WERI-Rb-1 (cell line): Measurements from ENCODE around the gene KCND3.
A peak's percentile ranks its signal among the peaks of the same experiment; 100 is the strongest.

Source experiments
- DNase-seq: peaks from one replicate; pipeline ENCODE4 v3.0.0-alpha.2; 2020
- H3K27ac ChIP-seq: fragments of 250-450 bp; sonication (Bioruptor Pico); 2 replicates; pipeline ENCODE4 v1.5.1; 2020; ENCODE audit warnings: mild to moderate bottlenecking, moderate library complexity
- H3K27me3 ChIP-seq: fragments of 250-450 bp; sonication (Bioruptor Pico); 2 replicates; pipeline ENCODE4 v1.5.1; 2021; ENCODE audit warnings: mild to moderate bottlenecking, low read depth, moderate library complexity; ENCODE audit not compliant: insufficient read depth, severe bottlenecking
- H3K36me3 ChIP-seq: fragments of 250-450 bp; sonication (Bioruptor Pico); 2 replicates; pipeline ENCODE4 v1.5.1; 2020; ENCODE audit warnings: mild to moderate bottlenecking, moderate library complexity
- H3K4me3 ChIP-seq: 2 replicates; pipeline ENCODE4 v1.5.1; 2011; ENCODE audit warnings: low read depth, mild to moderate bottlenecking, control low read depth, low read length
- H3K9me3 ChIP-seq: fragments of 250-450 bp; sonication (Bioruptor Pico); 2 replicates; pipeline ENCODE4 v1.5.1; 2021; ENCODE audit warnings: mild to moderate bottlenecking, moderate library complexity; ENCODE audit not compliant: severe bottlenecking
- CTCF ChIP-seq: IDR thresholded peaks from 2 replicates; pipeline ENCODE4 v1.5.1; 2011; ENCODE audit warnings: low read depth, mild to moderate bottlenecking, control low read depth, inconsistent platforms, low read length

Gene KCND3

DNA sequence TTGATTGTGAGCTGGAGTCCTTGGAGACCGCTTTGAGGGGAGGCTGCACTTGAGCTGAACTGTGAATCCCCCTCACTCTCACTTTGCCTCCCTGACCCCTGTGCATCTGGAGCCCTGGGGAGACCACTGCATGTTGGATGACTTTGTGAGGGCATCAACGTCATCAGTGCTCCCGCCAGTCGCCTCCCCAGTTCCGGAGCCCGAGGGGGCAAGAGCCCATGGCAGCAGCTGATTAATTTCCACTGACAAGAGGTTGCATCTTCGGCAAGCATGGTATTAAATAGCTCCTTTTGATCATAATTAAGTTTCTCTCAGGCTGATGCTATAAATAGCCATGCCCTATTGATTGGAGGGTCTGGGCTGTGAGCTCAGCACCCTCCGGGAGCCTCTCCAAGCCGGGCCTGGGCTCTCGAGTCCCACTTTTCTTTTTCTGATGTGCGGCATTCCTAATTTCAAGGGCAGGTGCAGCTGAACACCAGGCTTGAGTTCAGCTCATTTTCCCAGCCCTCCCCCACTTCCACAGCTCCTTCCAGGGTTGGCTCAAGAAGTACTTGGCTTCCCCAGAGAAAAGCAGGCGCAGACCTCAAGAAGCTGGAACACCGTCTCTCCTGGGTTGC lies 33.2 kb downstream of the KCND3 start:
- Histone ChIP-seq H3K27ac (no peak overlapping the region), H3K4me3 (no peak overlapping the region), H3K27me3 (peaks cover 9% of the 10 kb centered on the region), H3K36me3 (no peaks in the 10 kb centered on the region), H3K9me3 (no peaks in the 10 kb centered on the region)
- no peak for DNase-seq
- no peak for TF ChIP-seq CTCF

GRCh38 chr1:111955755-111956154 lies 33.7 kb downstream of the KCND3 start:
- Histone ChIP-seq H3K27ac (no peak overlapping the region), H3K4me3 (no peak overlapping the region), H3K27me3 (peaks cover 7% of the 10 kb centered on the region), H3K9me3 (no peaks in the 10 kb centered on the region), H3K36me3 (no peaks in the 10 kb centered on the region)
- TF ChIP-seq CTCF, result no peak
- no peak for DNase-seq

DNA sequence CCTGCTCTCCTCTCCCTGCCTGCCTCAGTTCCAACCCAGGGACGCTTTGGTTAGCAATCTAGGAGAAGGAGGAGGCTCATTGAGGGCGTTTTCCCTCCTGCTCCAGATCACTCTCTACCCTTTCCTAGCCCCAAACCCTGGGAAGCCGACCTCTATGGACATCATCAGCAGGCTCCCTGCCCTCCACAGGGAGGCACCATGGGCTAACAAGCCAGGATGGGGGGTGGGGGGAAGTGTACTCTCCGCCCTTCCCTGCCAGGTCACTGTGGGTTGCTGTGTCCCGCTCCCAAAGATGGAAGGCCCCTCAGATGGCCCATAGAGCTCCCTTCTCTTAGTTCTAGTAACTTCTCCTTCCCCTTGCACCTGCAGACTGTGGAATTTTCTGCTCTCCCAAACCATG lies 35.7 kb downstream of the KCND3 start:
- DNase-seq, result no peak
- Histone ChIP-seq H3K9me3 (no peaks in the 10 kb centered on the region), H3K36me3 (no peaks in the 10 kb centered on the region), H3K27ac (no peak overlapping the region), H3K27me3 (peaks cover 6% of the 10 kb centered on the region), H3K4me3 (no peak overlapping the region)
- TF ChIP-seq CTCF, result 0 out of 2 replicates have a peak, but pooled peaks have one; percentile 18

DNA sequence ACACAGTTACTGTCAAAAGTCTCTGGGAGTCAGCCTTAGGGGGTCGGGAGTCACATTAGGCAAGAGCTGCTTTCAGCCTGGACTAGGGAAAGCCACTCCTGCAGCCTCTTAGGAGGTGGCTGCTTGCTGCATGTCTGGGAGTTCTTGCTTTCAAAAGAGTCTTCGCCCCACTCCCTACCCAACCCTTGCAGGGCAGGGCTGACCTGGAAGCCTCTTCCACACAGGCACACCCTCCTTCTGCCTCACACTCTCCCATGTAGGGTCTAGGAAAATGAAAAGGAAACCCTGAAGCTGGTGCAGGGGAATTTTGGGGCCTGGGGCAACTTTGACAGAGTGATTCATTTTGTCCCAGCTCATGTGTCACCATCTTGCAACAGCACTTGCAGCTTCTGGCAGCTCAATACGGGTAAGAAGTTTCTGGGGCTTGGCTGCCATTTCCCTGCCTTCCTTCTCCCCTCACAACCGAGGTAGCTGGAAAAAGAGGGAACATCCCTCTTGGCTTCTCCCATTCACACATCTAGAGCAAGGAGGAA lies 37.3 kb downstream of the KCND3 start:
- Histone ChIP-seq H3K36me3 (no peaks in the 10 kb centered on the region), H3K4me3 (no peak overlapping the region), H3K27ac (no peak overlapping the region), H3K27me3 (no peaks in the 10 kb centered on the region), H3K9me3 (no peaks in the 10 kb centered on the region)
- TF ChIP-seq CTCF, result no peak
- no peak for DNase-seq

DNA sequence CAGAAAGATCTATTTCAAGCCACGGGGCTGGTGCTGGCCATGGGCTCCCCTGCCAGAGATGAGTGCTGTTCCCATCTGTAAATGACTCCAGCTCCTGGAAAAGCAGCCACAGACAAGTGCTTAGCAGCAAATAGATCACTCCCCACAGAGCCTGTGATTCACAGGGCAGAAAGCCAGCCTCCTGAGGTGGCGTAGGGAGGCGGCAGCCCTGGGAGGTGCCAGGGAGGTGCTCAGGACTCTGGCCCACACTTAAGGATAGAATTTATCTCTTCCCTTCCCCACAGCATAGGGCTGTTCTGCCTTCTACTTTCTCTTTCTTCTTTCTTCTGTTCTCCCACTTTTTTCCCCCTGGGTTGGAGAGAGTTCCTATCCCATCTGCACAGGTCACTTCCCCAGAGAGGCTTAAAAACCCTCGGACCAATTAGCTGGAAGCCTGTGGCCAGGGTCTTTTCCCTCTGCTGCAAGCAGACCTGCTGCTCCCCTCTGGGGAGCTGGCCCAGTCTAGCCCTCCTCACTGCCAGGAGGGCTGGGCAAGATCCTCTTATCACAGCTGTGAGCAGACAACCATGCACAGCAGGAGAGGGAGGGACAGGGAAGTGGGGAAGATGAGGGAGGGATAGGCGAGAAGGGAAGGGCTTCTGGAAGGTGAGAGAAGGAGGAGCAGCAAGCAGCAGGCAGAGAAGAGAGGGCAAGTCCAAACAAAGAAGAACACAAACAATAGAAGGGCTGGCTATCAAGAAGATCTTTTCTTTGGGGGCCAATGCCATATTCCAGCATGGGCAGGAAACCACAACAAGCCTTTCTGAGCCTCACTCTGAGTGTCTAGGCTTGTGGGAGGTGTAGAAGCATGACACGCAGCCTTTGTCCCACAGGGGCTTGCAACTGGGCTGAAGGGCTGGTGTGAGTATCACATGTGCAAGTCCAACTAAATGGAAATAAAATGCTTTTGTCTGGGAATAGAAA lies 41.0 kb downstream of the KCND3 start:
- Histone ChIP-seq H3K27ac (no peak overlapping the region), H3K36me3 (no peaks in the 10 kb centered on the region), H3K4me3 (no peak overlapping the region), H3K27me3 (no peaks in the 10 kb centered on the region), H3K9me3 (no peaks in the 10 kb centered on the region)
- no peak for DNase-seq
- no peak for TF ChIP-seq CTCF
